Peyer's patch (tissue), 4 donors: ENCODE results near the gene PROSER3. TPM values are rescaled to one million over a fixed set of nuclear protein-coding genes. Genes with fewer than 3 reads are reported as not detected.

Source experiments
- DNase-seq, 3 donors: peaks; one replicate each; pipeline ENCODE4 v3.0.0-alpha.2; 2017 to 2019
- H3K27ac ChIP-seq, 4 donors: fragments of 200-600 bp; sonication (generic); one replicate each; pipeline ENCODE4 v1.5.1; 2016 to 2019
- H3K27me3 ChIP-seq, 2 donors: fragments of 200-600 bp; sonication (generic); one replicate each; pipeline ENCODE4 v1.5.1; 2019
- H3K36me3 ChIP-seq, 3 donors: fragments of 200-600 bp; sonication (generic); one replicate each; pipeline ENCODE4 v1.5.1; 2016 to 2019
- H3K4me1 ChIP-seq, 4 donors: fragments of 200-600 bp; sonication (generic); one replicate each; pipeline ENCODE4 v1.5.1; 2016 to 2019
- H3K4me3 ChIP-seq, 4 donors: fragments of 200-600 bp; sonication (generic); 1 replicate in 3 of 4; 2 replicates in 1 of 4; pipeline ENCODE4 v1.5.1; 2016 to 2019; ENCODE audit warnings: mild to moderate bottlenecking in 1 of 4
- H3K9me3 ChIP-seq, 4 donors: fragments of 200-600 bp; sonication (generic); one replicate each; pipeline ENCODE4 v1.5.1; 2016 to 2019; ENCODE audit warnings: mild to moderate bottlenecking in 1 of 4
- CTCF ChIP-seq, 6 experiments: fragments of 450-650 bp in 4 of 6; fragments of 200-600 bp in 2 of 6; sonication (generic) in 1 of 6; IDR thresholded peaks; one replicate each; pipeline ENCODE4 v1.5.1; 2017 to 2019; ENCODE audit warnings: antibody characterized with exemption in 6 of 6, mild to moderate bottlenecking in 3 of 6, moderate library complexity in 1 of 6
- POLR2A ChIP-seq, 2 donors: fragments of 450-650 bp; IDR thresholded peaks; one replicate each; pipeline ENCODE4 v1.5.1; 2017; ENCODE audit warnings: antibody characterized with exemption in 2 of 2, mild to moderate bottlenecking in 2 of 2, moderate library complexity in 2 of 2
- total RNA-seq, 4 donors: library from RNA; depleted of rRNA; stranded (reverse); fragments of >200 nt; gene quantifications; one replicate each; pipeline ENCODE4 v1.1.0, GENCODE V29; 2016

Gene PROSER3
- total RNA-seq, 4 donors from 2014 or later = 6.0 to 36.8 (median 27.2) TPM

GRCh38 chr19:35775046-35775297 lies 17.0 kb downstream of the PROSER3 start:
- Histone ChIP-seq H3K4me3 (peak overlapping the region; percentile 85 to 99 (median 94)), H3K36me3 (no peaks in the 10 kb centered on the region), H3K9me3 (no peaks in the 10 kb centered on the region), H3K4me1 (peaks cover 0 to 15% (median 5%) of the 10 kb centered on the region in 4 donors), H3K27me3 (no peaks in the 10 kb centered on the region), H3K27ac (no peak overlapping the region)
- no peak for DNase-seq
- TF ChIP-seq POLR2A (IDR thresholded peaks at IDR 0.05) (no peak), CTCF (IDR thresholded peaks at IDR 0.05) (no peak)

- no peaks in the 10 kb centered on the region for H3K9me3 ChIP-seq
- H3K27ac ChIP-seq = peak within 1 kb of the TSS in 3 of 4 donors; percentile 14 to 66 (median 47)
- H3K36me3 ChIP-seq = peaks cover 0 to 3% (median 0%) of the 10 kb centered on the region in 3 donors
- no peaks in the 10 kb centered on the region for H3K27me3 ChIP-seq
- H3K4me1 ChIP-seq = peaks cover 0 to 15% (median 5%) of the 10 kb centered on the region in 4 donors
- peak within 1 kb of the TSS; percentile 85 to 99 (median 94) for H3K4me3 ChIP-seq
- no peak for TF ChIP-seq CTCF (IDR thresholded peaks at IDR 0.05)
- TF ChIP-seq POLR2A (IDR thresholded peaks at IDR 0.05) = no peak
- DNase-seq = peak; percentile 98 to 100 (median 100)
Observed at GRCh38 chr19:35775298-35776101, 17.5 kb downstream of the PROSER3 start, which contains the start of gene ARHGAP33. ARHGAP33 (plus strand) TSS chr19:35775564; CDS start chr19:35775659, 95 bp downstream.

GRCh38 chr19:35776102-35776788 lies 18.3 kb downstream of the PROSER3 start:
- Histone ChIP-seq H3K36me3 (peaks cover 0 to 7% (median 0%) of the 10 kb centered on the region in 3 donors), H3K9me3 (no peaks in the 10 kb centered on the region), H3K4me3 (peak overlapping the region; percentile 85 to 99 (median 94)), H3K27me3 (no peaks in the 10 kb centered on the region), H3K27ac (peak overlapping the region in 2 of 4 donors; percentile 14 to 66), H3K4me1 (peaks cover 0 to 15% (median 5%) of the 10 kb centered on the region in 4 donors)
- peak in 1 of 3 donors; percentile 40 for DNase-seq
- no peak for TF ChIP-seq CTCF (IDR thresholded peaks at IDR 0.05)
- no peak for TF ChIP-seq POLR2A (IDR thresholded peaks at IDR 0.05)

DNA sequence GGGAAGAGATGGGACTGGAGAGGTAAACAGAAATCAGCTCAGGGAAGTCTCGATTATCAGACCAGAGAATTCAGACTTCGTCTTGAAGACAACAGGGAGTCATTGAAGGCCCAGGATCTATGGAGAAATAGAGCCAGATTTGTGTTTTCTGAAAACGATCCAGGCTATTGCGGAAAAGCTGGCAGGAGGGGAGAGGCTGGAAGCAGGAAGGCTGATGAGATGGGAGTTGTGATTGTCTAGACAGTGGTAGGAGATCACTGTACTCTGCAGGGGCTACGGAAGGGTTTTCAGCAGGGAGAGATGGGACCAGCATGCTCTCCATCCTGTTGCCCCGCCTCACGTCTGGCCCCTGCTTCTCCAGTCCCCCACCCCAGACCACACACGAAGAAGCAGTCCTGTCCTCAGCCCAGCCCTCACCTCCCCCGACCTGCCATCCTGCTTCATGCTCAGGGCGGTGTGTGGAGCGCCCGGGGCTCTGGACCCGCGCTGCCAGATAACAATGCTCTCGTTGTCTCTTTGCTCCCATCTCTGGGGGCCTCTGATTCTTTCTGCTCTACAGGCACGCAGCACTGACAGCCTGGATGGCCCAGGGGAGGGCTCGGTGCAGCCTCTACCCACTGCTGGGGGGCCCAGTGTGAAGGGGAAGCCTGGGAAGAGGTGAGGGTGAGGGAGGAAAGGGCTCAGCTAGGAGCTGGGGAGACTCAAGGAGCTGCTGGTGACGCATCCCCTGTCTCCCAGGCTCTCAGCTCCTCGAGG lies 19.3 kb downstream of the PROSER3 start:
- no peak overlapping the region for H3K4me3 ChIP-seq
- no peak for DNase-seq
- no peak overlapping the region for H3K27ac ChIP-seq
- no peaks in the 10 kb centered on the region for H3K27me3 ChIP-seq
- TF ChIP-seq CTCF (IDR thresholded peaks at IDR 0.05) (no peak), POLR2A (IDR thresholded peaks at IDR 0.05) (no peak)
- H3K36me3 ChIP-seq = peaks cover 0 to 7% (median 0%) of the 10 kb centered on the region in 3 donors
- H3K9me3 ChIP-seq = no peaks in the 10 kb centered on the region
- peaks cover 0 to 15% (median 5%) of the 10 kb centered on the region in 4 donors for H3K4me1 ChIP-seq

DNA sequence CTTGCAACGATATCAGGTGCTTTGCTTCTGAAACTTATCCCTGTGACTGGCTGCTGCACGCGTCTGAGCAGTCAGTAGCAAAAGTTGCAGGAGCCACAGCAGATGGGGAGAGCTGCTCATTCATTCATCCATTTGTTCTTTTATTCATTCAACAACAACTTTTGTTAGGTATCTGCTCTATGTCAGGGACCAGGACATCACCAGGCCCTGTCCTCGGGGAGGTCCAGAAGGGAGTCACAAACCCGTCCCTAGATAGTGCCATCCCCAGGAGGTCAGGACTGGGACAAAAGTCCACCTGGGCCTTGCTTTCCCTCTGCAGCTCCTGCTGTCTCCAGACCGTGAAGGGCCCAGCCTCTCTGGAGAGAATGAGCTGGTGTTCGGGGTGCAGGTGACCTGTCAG lies 20.0 kb downstream of the PROSER3 start:
- Histone ChIP-seq H3K4me3 (no peak overlapping the region), H3K36me3 (peaks cover 0 to 11% (median 0%) of the 10 kb centered on the region in 3 donors), H3K9me3 (no peaks in the 10 kb centered on the region), H3K27ac (no peak overlapping the region), H3K4me1 (peaks cover 0 to 15% (median 5%) of the 10 kb centered on the region in 4 donors), H3K27me3 (no peaks in the 10 kb centered on the region)
- DNase-seq = no peak
- no peak for TF ChIP-seq POLR2A (IDR thresholded peaks at IDR 0.05)
- TF ChIP-seq CTCF (IDR thresholded peaks at IDR 0.05) = no peak
